H1 (cell line): Measurements from ENCODE around the gene SHISA9. TPM values are rescaled to one million over a fixed set of nuclear protein-coding genes. Genes with fewer than 3 reads are reported as not detected.

Source experiments
- CTCF ChIA-PET: fragments of 300-600 bp; sonication (Branson Sonifier 250); formaldehyde crosslinking; loops from one replicate; lab custom pipeline; 2021; ENCODE audit not compliant: partially characterized antibody; lab: Charles Lee
- POLR2A ChIA-PET: fragments of 300-600 bp; sonication (Branson Sonifier 250); formaldehyde crosslinking; loops from one replicate; lab custom pipeline; 2021; ENCODE audit warnings: inconsistent platforms; ENCODE audit not compliant: partially characterized antibody; lab: Charles Lee
- DNase-seq, 2 experiments: peaks; one replicate each; pipeline versions ENCODE4 v3.0.0 to v3.0.0-alpha.2; 2010 to 2022; ENCODE audit warnings: low spot score in 2 of 2, low read depth in 1 of 2, mixed read lengths in 1 of 2
- FAIRE-seq: peaks from 2 replicates; lab custom pipeline; 2011; peaks lifted over from hg19 to GRCh38; lab: Jason Lieb, UNC
- H2AFZ ChIP-seq: 2 replicates; pipeline ENCODE4 v1.8.1; 2012; ENCODE audit warnings: low read length, inconsistent platforms
- H2AK5ac ChIP-seq: 2 replicates; pipeline ENCODE4 v1.6.1; 2013; ENCODE audit warnings: low read depth, low read length
- H2BK120ac ChIP-seq: replicated peaks from 2 replicates; pipeline ENCODE3; 2013; ENCODE audit warnings: low read depth, low read length, inconsistent platforms
- H2BK12ac ChIP-seq: 2 replicates; pipeline ENCODE4 v1.6.1; 2013; ENCODE audit warnings: low read depth, low read length
- H2BK15ac ChIP-seq: 2 replicates; pipeline ENCODE4 v1.6.1; 2013; ENCODE audit warnings: low read length
- H2BK20ac ChIP-seq: 2 replicates; pipeline ENCODE4 v1.6.1; 2013; ENCODE audit warnings: low read length
- H2BK5ac ChIP-seq: 2 replicates; pipeline ENCODE4 v1.6.1; 2013; ENCODE audit warnings: low read depth, low read length
- H3K14ac ChIP-seq: 2 replicates; pipeline ENCODE4 v1.6.1; 2013; ENCODE audit warnings: inconsistent platforms; ENCODE audit not compliant: insufficient read length
- H3K18ac ChIP-seq: 2 replicates; pipeline ENCODE4 v1.6.1; 2013; ENCODE audit warnings: low read length; ENCODE audit errors: extremely low read depth
- H3K23ac ChIP-seq: 2 replicates; pipeline ENCODE4 v1.6.1; 2013; ENCODE audit warnings: inconsistent platforms; ENCODE audit not compliant: insufficient read length
- H3K23me2 ChIP-seq: 2 replicates; pipeline ENCODE4 v1.6.1; 2013; ENCODE audit warnings: low read depth, low read length
- H3K27ac ChIP-seq: 2 replicates; pipeline ENCODE4 v1.6.1; 2011; ENCODE audit warnings: low read depth, low read length, inconsistent platforms
- H3K27me3 ChIP-seq, 4 experiments: replicated peaks in 1 of 4; 1 replicate in 1 of 4; 2 replicates in 3 of 4; pipeline versions ENCODE4 v1.6.1 to v1.8.1; 2011 to 2013; ENCODE audit warnings: low read length in 3 of 4, mild to moderate bottlenecking in 3 of 4, inconsistent platforms in 2 of 4, mixed read lengths in 2 of 4, moderate library complexity in 1 of 4; ENCODE audit not compliant: control insufficient read depth in 3 of 4, insufficient read depth in 3 of 4; ENCODE audit errors: extremely low read depth in 1 of 4
- H3K36me3 ChIP-seq, 4 experiments: 2 replicates each; pipeline versions ENCODE4 v1.6.1 to v1.8.1; 2011 to 2013; ENCODE audit warnings: mild to moderate bottlenecking in 4 of 4, low read length in 3 of 4, moderate library complexity in 2 of 4, control low read depth in 1 of 4, inconsistent platforms in 1 of 4; ENCODE audit not compliant: insufficient read depth in 4 of 4, control insufficient read depth in 2 of 4
- H3K4ac ChIP-seq: replicated peaks from 2 replicates; pipeline ENCODE3; 2013; ENCODE audit warnings: low read length, low read depth, mixed read lengths, inconsistent platforms; ENCODE audit not compliant: insufficient read length
- H3K4me1 ChIP-seq, 4 experiments: replicated peaks in 1 of 4; 1 replicate in 1 of 4; 2 replicates in 3 of 4; pipeline versions ENCODE4 v1.6.1 to v1.8.1; 2011 to 2013; ENCODE audit warnings: low read length in 3 of 4, inconsistent platforms in 2 of 4, mixed read lengths in 1 of 4; ENCODE audit not compliant: insufficient read depth in 4 of 4, control insufficient read depth in 3 of 4
- H3K4me2 ChIP-seq, 2 experiments: 2 replicates each; pipeline versions ENCODE4 v1.6.1 to v1.8.1; 2011 to 2013; ENCODE audit warnings: low read depth in 2 of 2, low read length in 2 of 2, control low read depth in 1 of 2, inconsistent platforms in 1 of 2, mild to moderate bottlenecking in 1 of 2; ENCODE audit not compliant: insufficient read depth in 1 of 2
- H3K4me3 ChIP-seq, 4 experiments: fragments of 200-600, 300-600 bp in 1 of 4; sonication (generic), shearing (Covaris generic), sonication (Bioruptor Twin) in 1 of 4; 2 replicates each; pipeline versions ENCODE4 v1.5.1 to v1.8.1; 2011 to 2016; ENCODE audit warnings: low read length in 4 of 4, low read depth in 3 of 4, control low read depth in 2 of 4, inconsistent platforms in 2 of 4, mild to moderate bottlenecking in 2 of 4, mixed read lengths in 1 of 4, moderate library complexity in 1 of 4; ENCODE audit not compliant: insufficient read depth in 2 of 4; ENCODE audit errors: extremely low read depth in 1 of 4
- H3K56ac ChIP-seq: replicated peaks from 2 replicates; pipeline ENCODE3; 2013; ENCODE audit warnings: low read depth, mild to moderate bottlenecking, mixed read lengths, low read length, inconsistent platforms; ENCODE audit not compliant: insufficient read length
- H3K79me1 ChIP-seq: 2 replicates; pipeline ENCODE4 v1.6.1; 2013; ENCODE audit warnings: low read depth, low read length, control low read depth
- H3K79me2 ChIP-seq, 2 experiments: 2 replicates each; pipeline versions ENCODE4 v1.6.1 to v1.8.1; 2012 to 2013; ENCODE audit warnings: low read length in 2 of 2, mild to moderate bottlenecking in 2 of 2, inconsistent platforms in 1 of 2; ENCODE audit not compliant: insufficient read depth in 2 of 2, control insufficient read depth in 1 of 2
- H3K9ac ChIP-seq, 4 experiments: replicated peaks in 1 of 4; 1 replicate in 1 of 4; 2 replicates in 3 of 4; pipeline versions ENCODE4 v1.6.1 to v1.8.1; 2011 to 2013; ENCODE audit warnings: low read depth in 3 of 4, low read length in 3 of 4, control low read depth in 2 of 4, mild to moderate bottlenecking in 2 of 4, moderate library complexity in 2 of 4, inconsistent platforms in 1 of 4; ENCODE audit errors: extremely low read depth in 1 of 4
- H3K9me3 ChIP-seq, 2 experiments: 2 replicates each; pipeline versions ENCODE4 v1.6.1 to v1.8.1; 2012 to 2013; ENCODE audit warnings: mild to moderate bottlenecking in 2 of 2, moderate library complexity in 2 of 2, control low read depth in 1 of 2, inconsistent platforms in 1 of 2, low read depth in 1 of 2, low read length in 1 of 2, mixed read lengths in 1 of 2; ENCODE audit not compliant: insufficient read depth in 2 of 2
- H4K20me1 ChIP-seq, 2 experiments: replicated peaks in 1 of 2; 2 replicates each; pipeline versions ENCODE3 to v1.8.1; 2011 to 2013; ENCODE audit warnings: inconsistent platforms in 2 of 2, low read length in 2 of 2, mild to moderate bottlenecking in 1 of 2; ENCODE audit not compliant: insufficient read depth in 2 of 2, control insufficient read depth in 1 of 2
- H4K5ac ChIP-seq: 2 replicates; pipeline ENCODE4 v1.6.1; 2013; ENCODE audit warnings: low read length, low read depth, mixed read lengths, inconsistent platforms; ENCODE audit not compliant: insufficient read length
- H4K8ac ChIP-seq: 2 replicates; pipeline ENCODE4 v1.8.0; 2013; ENCODE audit warnings: mild to moderate bottlenecking, moderate library complexity, low read length, inconsistent platforms; ENCODE audit not compliant: insufficient read depth; ENCODE audit errors: extremely low read depth
- H4K91ac ChIP-seq: replicated peaks from 2 replicates; pipeline ENCODE3; 2013; ENCODE audit warnings: low read length, mixed read lengths, inconsistent platforms; ENCODE audit not compliant: insufficient read length
- GABPA ChIP-seq: IDR thresholded peaks from 2 replicates; pipeline ENCODE4 v1.6.1; 2011; ENCODE audit warnings: mild to moderate bottlenecking, low read length, moderate library complexity, borderline replicate concordance; ENCODE audit not compliant: insufficient read depth
- SP1 ChIP-seq: IDR thresholded peaks from 2 replicates; pipeline ENCODE4 v1.6.1; 2011; ENCODE audit warnings: low read depth, low read length
- TAF1 ChIP-seq: IDR thresholded peaks from 2 replicates; pipeline ENCODE4 v1.6.1; 2011; ENCODE audit warnings: mild to moderate bottlenecking, low read depth, low read length
- WGBS, 2 experiments: shearing (Covaris generic) in 1 of 2; methylation state at CpG; one replicate each; pipeline versions ENCODE4 v1.1.6 to v1.1.7; 2013 to 2015; ENCODE audit warnings: low lambda C conversion rate in 2 of 2, mixed read lengths in 2 of 2, inconsistent platforms in 1 of 2, low coverage in 1 of 2, missing lambda C conversion rate in 1 of 2; ENCODE audit not compliant: insufficient replicate concordance in 2 of 2, insufficient coverage in 1 of 2, insufficient read length in 1 of 2; ENCODE audit errors: extremely low coverage in 1 of 2, missing lambda C conversion rate in 1 of 2; 5-methylcytosine and 5-hydroxymethylcytosine counted together
- polyA plus RNA-seq, 7 experiments: library from polyadenylated mRNA; depleted of rRNA in 3 of 7; stranded (reverse) in 5 of 7; unstranded in 2 of 7; fragments of >200 nt in 5 of 7; fragments of 200-250 nt in 2 of 7; gene quantifications; 1 replicate in 5 of 7; 2 replicates in 1 of 7; 4 replicates in 1 of 7; pipeline versions ENCODE4 v1.2.1 to v1.2.3, GENCODE V29; 2011 to 2013; ENCODE audit warnings: missing spikeins in 2 of 7, mixed read lengths in 2 of 7
- total RNA-seq: library from RNA; stranded (reverse); fragmentation: NEBNext Ultra II Directional; extraction: Animal tissue kit (Norgen Biotek cat#: 25700); gene quantifications from 2 replicates; pipeline ENCODE4 v1.2.1, GENCODE V29; 2021

SHISA9 gene
- total and polyA plus RNA-seq, 2 of the 8 experiments (the other 6 are each of a cell fraction or from before 2014, with no cell fraction given), result 25.6 to 39.8 TPM

GRCh38 chr16:12930881-12931280 is 29.5 kb downstream of the SHISA9 start:
- Histone ChIP-seq H4K20me1 (peaks cover 0 to 2% of the 10 kb centered on the region in 2 experiments), H3K79me1 (no peaks in the 10 kb centered on the region; the same call in 1 of the 2 replicates), H3K56ac (no peak overlapping the region), H3K4me1 (peaks cover 0 to 3% (median 0%) of the 10 kb centered on the region in 4 experiments; a peak in 1 of 7 replicates), H3K27me3 (no peaks in the 10 kb centered on the region), H3K9me3 (no peaks in the 10 kb centered on the region), H3K14ac (no peak overlapping the region), H3K36me3 (no peaks in the 10 kb centered on the region), H3K4me2 (no peak overlapping the region), H2AFZ (no peak overlapping the region), H3K4me3 (no peak overlapping the region)
- WGBS, 2 experiments, result 90% methylated on average over 4 of the region's 4 CpGs; no CpG with 5 or more reads in 1 of the 2 experiments
- CTCF ChIA-PET, result interaction anchor here (1.1 kb wide), 1 partner anchor 23 kb away, joined by 3 read pairs; no protein-coding TSS in a partner anchor
- no peak for DNase-seq
- no peak for FAIRE-seq
- TF ChIP-seq GABPA (no peak), SP1 (no peak), TAF1 (no peak)
- TF ChIP-seq, all 59 proteins: peak for 0
- no peak overlapping the region for H2BK15ac ChIP-seq
- H2BK20ac ChIP-seq, result no peak overlapping the region
- H3K79me2 ChIP-seq, result peaks cover 0 to 70% of the 10 kb centered on the region in 2 experiments; a peak in 2 of 4 replicates
- no peak overlapping the region for H3K4ac ChIP-seq
- no peaks in the 10 kb centered on the region for H3K23me2 ChIP-seq
- H4K8ac ChIP-seq, result no peak overlapping the region
- no peak overlapping the region for H2BK5ac ChIP-seq
- no peak overlapping the region for H2BK120ac ChIP-seq
- no peak overlapping the region for H3K23ac ChIP-seq
- no peak overlapping the region for H3K27ac ChIP-seq
- POLR2A ChIA-PET, result no interaction called here
- no peak overlapping the region for H4K91ac ChIP-seq
- H3K9ac ChIP-seq, result no peak overlapping the region
- no peak overlapping the region for H4K5ac ChIP-seq
- H3K18ac ChIP-seq, result no peak overlapping the region
- H2AK5ac ChIP-seq, result no peak overlapping the region
- no peak overlapping the region for H2BK12ac ChIP-seq
